ENCODE results near the gene IL1R2. TPM values are rescaled to one million over a fixed set of nuclear protein-coding genes. Genes with fewer than 3 reads are reported as not detected.

The IL1R2 gene
- total and polyA plus RNA-seq, 9 of the 15 experiments (the other 6 are each of a cell fraction or from before 2014, with no cell fraction given): 0.13 TPM; not detected in 8

- no peak for TF ChIP-seq BRD9 (IDR thresholded peaks at IDR 0.05; ENCODE audit: low read depth, partially characterized antibody)
- TF ChIP-seq, protein P1, sequence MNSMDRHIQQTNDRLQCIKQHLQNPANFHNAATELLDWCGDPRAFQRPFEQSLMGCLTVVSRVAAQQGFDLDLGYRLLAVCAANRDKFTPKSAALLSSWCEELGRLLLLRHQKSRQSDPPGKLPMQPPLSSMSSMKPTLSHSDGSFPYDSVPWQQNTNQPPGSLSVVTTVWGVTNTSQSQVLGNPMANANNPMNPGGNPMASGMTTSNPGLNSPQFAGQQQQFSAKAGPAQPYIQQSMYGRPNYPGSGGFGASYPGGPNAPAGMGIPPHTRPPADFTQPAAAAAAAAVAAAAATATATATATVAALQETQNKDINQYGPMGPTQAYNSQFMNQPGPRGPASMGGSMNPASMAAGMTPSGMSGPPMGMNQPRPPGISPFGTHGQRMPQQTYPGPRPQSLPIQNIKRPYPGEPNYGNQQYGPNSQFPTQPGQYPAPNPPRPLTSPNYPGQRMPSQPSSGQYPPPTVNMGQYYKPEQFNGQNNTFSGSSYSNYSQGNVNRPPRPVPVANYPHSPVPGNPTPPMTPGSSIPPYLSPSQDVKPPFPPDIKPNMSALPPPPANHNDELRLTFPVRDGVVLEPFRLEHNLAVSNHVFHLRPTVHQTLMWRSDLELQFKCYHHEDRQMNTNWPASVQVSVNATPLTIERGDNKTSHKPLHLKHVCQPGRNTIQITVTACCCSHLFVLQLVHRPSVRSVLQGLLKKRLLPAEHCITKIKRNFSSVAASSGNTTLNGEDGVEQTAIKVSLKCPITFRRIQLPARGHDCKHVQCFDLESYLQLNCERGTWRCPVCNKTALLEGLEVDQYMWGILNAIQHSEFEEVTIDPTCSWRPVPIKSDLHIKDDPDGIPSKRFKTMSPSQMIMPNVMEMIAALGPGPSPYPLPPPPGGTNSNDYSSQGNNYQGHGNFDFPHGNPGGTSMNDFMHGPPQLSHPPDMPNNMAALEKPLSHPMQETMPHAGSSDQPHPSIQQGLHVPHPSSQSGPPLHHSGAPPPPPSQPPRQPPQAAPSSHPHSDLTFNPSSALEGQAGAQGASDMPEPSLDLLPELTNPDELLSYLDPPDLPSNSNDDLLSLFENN (IDR thresholded peaks at IDR 0.05; ENCODE audit: low read depth in 2 of 2, low read length in 2 of 2): no peak
- TF ChIP-seq JUND (IDR thresholded peaks at IDR 0.05; ENCODE audit: borderline replicate concordance, low read depth, low read length): no peak
- peak; percentile 29; the same call in 2 of the 3 replicates for TF ChIP-seq JUND (tag; IDR thresholded peaks at IDR 0.05; ENCODE audit: borderline replicate concordance, low read depth, low read length)
- TF ChIP-seq, protein P2, sequence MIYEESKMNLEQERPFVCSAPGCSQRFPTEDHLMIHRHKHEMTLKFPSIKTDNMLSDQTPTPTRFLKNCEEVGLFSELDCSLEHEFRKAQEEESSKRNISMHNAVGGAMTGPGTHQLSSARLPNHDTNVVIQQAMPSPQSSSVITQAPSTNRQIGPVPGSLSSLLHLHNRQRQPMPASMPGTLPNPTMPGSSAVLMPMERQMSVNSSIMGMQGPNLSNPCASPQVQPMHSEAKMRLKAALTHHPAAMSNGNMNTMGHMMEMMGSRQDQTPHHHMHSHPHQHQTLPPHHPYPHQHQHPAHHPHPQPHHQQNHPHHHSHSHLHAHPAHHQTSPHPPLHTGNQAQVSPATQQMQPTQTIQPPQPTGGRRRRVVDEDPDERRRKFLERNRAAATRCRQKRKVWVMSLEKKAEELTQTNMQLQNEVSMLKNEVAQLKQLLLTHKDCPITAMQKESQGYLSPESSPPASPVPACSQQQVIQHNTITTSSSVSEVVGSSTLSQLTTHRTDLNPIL (CRISPR knock-in tag; IDR thresholded peaks at IDR 0.05): no peak
- TF ChIP-seq KDM2B (CRISPR knock-in tag; IDR thresholded peaks at IDR 0.05): no peak
- no peak for TF ChIP-seq U2AF2 (optimal IDR thresholded peaks at IDR 0.05; ENCODE audit: low read depth, low read length)
- TF ChIP-seq SRF (CRISPR knock-in tag; IDR thresholded peaks at IDR 0.05): peak in 1 of 2 experiments; percentile 48; a peak in 1 of 4 replicates
- TF ChIP-seq SMARCA4 (IDR thresholded peaks at IDR 0.05): no peak
- TF ChIP-seq GTF2A2 (tag; IDR thresholded peaks at IDR 0.05): no peak
- TF ChIP-seq, protein P3, sequence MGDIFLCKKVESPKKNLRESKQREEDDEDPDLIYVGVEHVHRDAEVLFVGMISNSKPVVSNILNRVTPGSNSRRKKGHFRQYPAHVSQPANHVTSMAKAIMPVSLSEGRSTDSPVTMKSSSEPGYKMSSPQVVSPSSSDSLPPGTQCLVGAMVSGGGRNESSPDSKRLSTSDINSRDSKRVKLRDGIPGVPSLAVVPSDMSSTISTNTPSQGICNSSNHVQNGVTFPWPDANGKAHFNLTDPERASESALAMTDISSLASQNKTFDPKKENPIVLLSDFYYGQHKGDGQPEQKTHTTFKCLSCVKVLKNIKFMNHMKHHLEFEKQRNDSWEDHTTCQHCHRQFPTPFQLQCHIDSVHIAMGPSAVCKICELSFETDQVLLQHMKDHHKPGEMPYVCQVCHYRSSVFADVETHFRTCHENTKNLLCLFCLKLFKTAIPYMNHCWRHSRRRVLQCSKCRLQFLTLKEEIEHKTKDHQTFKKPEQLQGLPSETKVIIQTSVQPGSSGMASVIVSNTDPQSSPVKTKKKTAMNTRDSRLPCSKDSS (IDR thresholded peaks at IDR 0.05; ENCODE audit: low read depth, partially characterized antibody): no peak
- 0 out of 2 replicates have a peak, but pooled peaks have one; percentile 9 for TF ChIP-seq EP400 (IDR thresholded peaks at IDR 0.05)
- TF ChIP-seq SLC30A9 (CRISPR knock-in tag; IDR thresholded peaks at IDR 0.05): no peak
- TF ChIP-seq ZNF707 (CRISPR knock-in tag; conservative IDR thresholded peaks at IDR 0.05): no peak
- no peak for TF ChIP-seq ZNF444 (CRISPR knock-in tag; IDR thresholded peaks at IDR 0.05)
- no peak for TF ChIP-seq CHD4 (IDR thresholded peaks at IDR 0.05; ENCODE audit: insufficient read depth, insufficient replicate concordance, low read depth, low read length, poor library complexity, severe bottlenecking)
- TF ChIP-seq ZFP36 (IDR thresholded peaks at IDR 0.05; ENCODE audit: low read depth, low read length, partially characterized antibody): no peak
- TF ChIP-seq MXD1 (CRISPR knock-in tag; IDR thresholded peaks at IDR 0.05; ENCODE audit: borderline replicate concordance, poor library complexity, severe bottlenecking): no peak
These were observed 82.5 kb downstream of the IL1R2 start (continued) for GRCh38 chr2:102074152-102074783.

Measured in K562 (cell line).